Keratinocyte (primary cell): ENCODE results near the gene IRF9. TPM values are rescaled to one million over a fixed set of nuclear protein-coding genes. Genes with fewer than 3 reads are reported as not detected.
A peak's percentile ranks its signal among the peaks of the same experiment; 100 is the strongest.

Experiments used
- DNase-seq: peaks from one replicate; pipeline ENCODE4 v3.0.0-alpha.2; 2011; ENCODE audit warnings: low read depth, missing footprints, low spot score
- FAIRE-seq: peaks from 2 replicates; lab custom pipeline; 2011; peaks lifted over from hg19 to GRCh38; lab: Jason Lieb, UNC
- H2AFZ ChIP-seq: 2 replicates; pipeline ENCODE4 v1.6.0; 2012; ENCODE audit warnings: low read length, control low read depth, inconsistent platforms; ENCODE audit not compliant: control insufficient read depth
- H3K27ac ChIP-seq: 2 replicates; pipeline ENCODE4 v1.5.1; 2011; ENCODE audit warnings: low read length; ENCODE audit not compliant: control insufficient read depth, insufficient read depth
- H3K27me3 ChIP-seq: 3 replicates; pipeline ENCODE4 v1.6.0; 2011; ENCODE audit warnings: low read length; ENCODE audit not compliant: control insufficient read depth, insufficient read depth; ENCODE audit errors: extremely low read depth
- H3K36me3 ChIP-seq, 2 experiments: 2 replicates in 1 of 2; 3 replicates in 1 of 2; pipeline ENCODE4 v1.5.1; 2011; ENCODE audit warnings: low read length in 2 of 2, mild to moderate bottlenecking in 1 of 2; ENCODE audit not compliant: control insufficient read depth in 2 of 2, insufficient read depth in 2 of 2; ENCODE audit errors: extremely low read depth in 1 of 2
- H3K4me1 ChIP-seq: 3 replicates; pipeline ENCODE4 v1.5.1; 2011; ENCODE audit warnings: low read length; ENCODE audit not compliant: control insufficient read depth, insufficient read depth; ENCODE audit errors: extremely low read depth
- H3K4me2 ChIP-seq: 3 replicates; pipeline ENCODE4 v1.6.0; 2011; ENCODE audit warnings: low read depth, low read length; ENCODE audit not compliant: control insufficient read depth, insufficient read depth; ENCODE audit errors: extremely low read depth
- H3K4me3 ChIP-seq, 3 experiments: fragments of 200-600 bp in 1 of 3; sonication (generic) in 1 of 3; 2 replicates in 2 of 3; 3 replicates in 1 of 3; pipeline ENCODE4 v1.5.1; 2011 to 2016; ENCODE audit warnings: low read length in 3 of 3, mild to moderate bottlenecking in 3 of 3, control low read depth in 2 of 3, inconsistent platforms in 1 of 3, low read depth in 1 of 3, mixed read lengths in 1 of 3, mixed run types in 1 of 3, moderate library complexity in 1 of 3; ENCODE audit not compliant: control insufficient read depth in 2 of 3, insufficient read depth in 2 of 3; ENCODE audit errors: extremely low read depth in 1 of 3
- H3K79me2 ChIP-seq: 2 replicates; pipeline ENCODE4 v1.6.0; 2012; ENCODE audit warnings: low read length; ENCODE audit not compliant: control insufficient read depth, insufficient read depth
- H3K9ac ChIP-seq: 3 replicates; pipeline ENCODE4 v1.6.0; 2011; ENCODE audit warnings: low read length; ENCODE audit not compliant: control insufficient read depth, insufficient read depth; ENCODE audit errors: extremely low read depth
- H3K9me1 ChIP-seq: 3 replicates; pipeline ENCODE4 v1.6.0; 2011; ENCODE audit warnings: low read length; ENCODE audit not compliant: control insufficient read depth, insufficient read depth; ENCODE audit errors: extremely low read depth
- H3K9me3 ChIP-seq: 2 replicates; pipeline ENCODE4 v1.5.1; 2012; ENCODE audit warnings: low read depth, low read length; ENCODE audit not compliant: control insufficient read depth
- H4K20me1 ChIP-seq: 3 replicates; pipeline ENCODE4 v1.6.0; 2011; ENCODE audit warnings: low read length; ENCODE audit not compliant: control insufficient read depth, insufficient read depth; ENCODE audit errors: extremely low read depth
- EZH2 ChIP-seq: IDR thresholded peaks from one replicate; pipeline ENCODE4 v1.6.1; 2012; ENCODE audit warnings: inconsistent platforms, mild to moderate bottlenecking, low read length, moderate library complexity
- dilution Hi-C: fragments of 300-500 bp; cut with MboI; formaldehyde crosslinking; loops from one replicate; pipeline ENCODE4 v1.7.0; 2020; ENCODE audit warnings: low sequenced_read_pairs; ENCODE audit not compliant: extremely low pct_ligation_motif_present
- polyA plus RNA-seq, 5 experiments: library from polyadenylated mRNA; depleted of rRNA in 3 of 5; stranded (reverse) in 3 of 5; stranded (forward) in 1 of 5; unstranded in 1 of 5; fragments of >200 nt; gene quantifications; 1 replicate in 1 of 5; 2 replicates in 3 of 5; 3 replicates in 1 of 5; pipeline versions ENCODE4 v1.2.1 to v1.2.3, GENCODE V29; 2011 to 2012; ENCODE audit warnings: missing spikeins in 2 of 5, low read depth in 1 of 5, low replicate concordance in 1 of 5
- TF ChIP-seq, protein P1 (sequence below), 3 experiments: IDR thresholded peaks in 1 of 3; conservative IDR thresholded peaks in 1 of 3; optimal IDR thresholded peaks in 1 of 3; 2 replicates in 2 of 3; 3 replicates in 1 of 3; pipeline versions ENCODE3 to v1.5.1; 2011; ENCODE audit warnings: low read length in 3 of 3, mild to moderate bottlenecking in 3 of 3, moderate library complexity in 2 of 3, control low read depth in 1 of 3, inconsistent platforms in 1 of 3; ENCODE audit not compliant: insufficient read depth in 2 of 3; ENCODE audit errors: extremely low read depth in 1 of 3

The IRF9 gene
- polyA plus RNA-seq, 1 donor (not counting 4 experiments of a cell fraction or from before 2014, with no cell fraction given), result 117 TPM

DNA sequence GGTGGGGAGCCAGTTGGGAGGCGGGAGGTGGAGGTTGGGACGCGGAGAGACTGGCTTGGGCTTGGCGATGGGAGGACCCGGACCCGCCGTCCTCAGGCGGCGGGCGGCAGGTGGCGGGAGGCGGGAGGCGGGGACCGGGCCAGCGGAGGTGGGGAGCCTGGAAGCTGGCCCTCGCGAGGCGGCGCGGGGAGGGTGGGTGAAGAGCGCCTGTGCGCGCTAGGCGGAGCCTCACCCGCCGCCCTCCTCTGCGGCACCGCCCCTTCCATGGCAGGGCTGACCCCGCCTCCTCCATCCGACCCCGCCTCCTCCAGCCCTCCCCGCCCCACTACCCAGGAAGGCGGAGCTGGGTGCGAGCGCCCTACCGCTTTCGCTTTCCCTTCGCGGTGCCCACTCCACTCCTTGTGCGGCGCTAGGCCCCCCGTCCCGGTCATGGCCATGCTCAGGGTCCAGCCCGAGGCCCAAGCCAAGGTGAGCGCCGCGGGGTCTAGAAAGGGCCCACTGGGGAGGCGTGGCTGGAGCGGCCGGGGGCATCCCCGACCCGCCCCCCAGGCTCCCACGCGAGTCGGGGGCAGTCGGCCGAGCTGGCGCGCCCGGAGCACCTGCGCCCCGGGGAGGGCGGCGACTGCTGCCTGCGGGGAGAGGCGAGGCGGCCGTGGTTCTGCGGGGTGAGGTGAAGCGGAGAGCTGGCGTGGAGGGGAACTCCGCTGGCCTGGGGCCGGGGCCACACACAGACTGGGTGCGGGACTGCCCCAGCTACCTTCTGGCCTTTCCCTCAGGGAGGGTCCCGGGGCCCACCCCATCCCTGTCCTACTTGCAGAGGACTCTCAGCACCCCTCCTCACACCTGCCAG lies 25.0 kb upstream of the IRF9 start, which contains the start of gene PSME1:
Gene PSME1 (plus strand): TSS at position 361 of the 850 bp plus-strand sequence. CDS start 69 bp downstream, at position 430.
- peak within 1 kb of the TSS; percentile 69 for H3K27ac ChIP-seq
- peak within 1 kb of the TSS; percentile 73 for H2AFZ ChIP-seq
- no peaks in the 10 kb centered on the region for H3K27me3 ChIP-seq
- H3K9me3 ChIP-seq, result no peaks in the 10 kb centered on the region
- H3K9me1 ChIP-seq, result peaks cover 2% of the 10 kb centered on the region
- peak; percentile 32 for FAIRE-seq
- H3K79me2 ChIP-seq, result peaks cover 31% of the 10 kb centered on the region
- H4K20me1 ChIP-seq, result no peaks in the 10 kb centered on the region
- H3K4me2 ChIP-seq, result peak within 1 kb of the TSS; percentile 94
- no peak for DNase-seq
- H3K9ac ChIP-seq, result peak within 1 kb of the TSS; percentile 88
- TF ChIP-seq, protein P1, sequence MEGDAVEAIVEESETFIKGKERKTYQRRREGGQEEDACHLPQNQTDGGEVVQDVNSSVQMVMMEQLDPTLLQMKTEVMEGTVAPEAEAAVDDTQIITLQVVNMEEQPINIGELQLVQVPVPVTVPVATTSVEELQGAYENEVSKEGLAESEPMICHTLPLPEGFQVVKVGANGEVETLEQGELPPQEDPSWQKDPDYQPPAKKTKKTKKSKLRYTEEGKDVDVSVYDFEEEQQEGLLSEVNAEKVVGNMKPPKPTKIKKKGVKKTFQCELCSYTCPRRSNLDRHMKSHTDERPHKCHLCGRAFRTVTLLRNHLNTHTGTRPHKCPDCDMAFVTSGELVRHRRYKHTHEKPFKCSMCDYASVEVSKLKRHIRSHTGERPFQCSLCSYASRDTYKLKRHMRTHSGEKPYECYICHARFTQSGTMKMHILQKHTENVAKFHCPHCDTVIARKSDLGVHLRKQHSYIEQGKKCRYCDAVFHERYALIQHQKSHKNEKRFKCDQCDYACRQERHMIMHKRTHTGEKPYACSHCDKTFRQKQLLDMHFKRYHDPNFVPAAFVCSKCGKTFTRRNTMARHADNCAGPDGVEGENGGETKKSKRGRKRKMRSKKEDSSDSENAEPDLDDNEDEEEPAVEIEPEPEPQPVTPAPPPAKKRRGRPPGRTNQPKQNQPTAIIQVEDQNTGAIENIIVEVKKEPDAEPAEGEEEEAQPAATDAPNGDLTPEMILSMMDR (optimal IDR thresholded peaks at IDR 0.05 in 1 of 3, IDR thresholded peaks at IDR 0.05 in 1 of 3, conservative IDR thresholded peaks at IDR 0.05 in 1 of 3; ENCODE audit: extremely low read depth in 1 of 3, insufficient read depth in 2 of 3, low read length in 3 of 3), result no peak
- TF ChIP-seq EZH2, result no peak
- dilution Hi-C loops, result no loop called here
- peaks cover 12 to 21% of the 10 kb centered on the region in 2 experiments for H3K36me3 ChIP-seq
- H3K4me3 ChIP-seq, result peak within 1 kb of the TSS; percentile 81 to 88 (median 85)
- H3K4me1 ChIP-seq, result peaks cover 28% of the 10 kb centered on the region

DNA sequence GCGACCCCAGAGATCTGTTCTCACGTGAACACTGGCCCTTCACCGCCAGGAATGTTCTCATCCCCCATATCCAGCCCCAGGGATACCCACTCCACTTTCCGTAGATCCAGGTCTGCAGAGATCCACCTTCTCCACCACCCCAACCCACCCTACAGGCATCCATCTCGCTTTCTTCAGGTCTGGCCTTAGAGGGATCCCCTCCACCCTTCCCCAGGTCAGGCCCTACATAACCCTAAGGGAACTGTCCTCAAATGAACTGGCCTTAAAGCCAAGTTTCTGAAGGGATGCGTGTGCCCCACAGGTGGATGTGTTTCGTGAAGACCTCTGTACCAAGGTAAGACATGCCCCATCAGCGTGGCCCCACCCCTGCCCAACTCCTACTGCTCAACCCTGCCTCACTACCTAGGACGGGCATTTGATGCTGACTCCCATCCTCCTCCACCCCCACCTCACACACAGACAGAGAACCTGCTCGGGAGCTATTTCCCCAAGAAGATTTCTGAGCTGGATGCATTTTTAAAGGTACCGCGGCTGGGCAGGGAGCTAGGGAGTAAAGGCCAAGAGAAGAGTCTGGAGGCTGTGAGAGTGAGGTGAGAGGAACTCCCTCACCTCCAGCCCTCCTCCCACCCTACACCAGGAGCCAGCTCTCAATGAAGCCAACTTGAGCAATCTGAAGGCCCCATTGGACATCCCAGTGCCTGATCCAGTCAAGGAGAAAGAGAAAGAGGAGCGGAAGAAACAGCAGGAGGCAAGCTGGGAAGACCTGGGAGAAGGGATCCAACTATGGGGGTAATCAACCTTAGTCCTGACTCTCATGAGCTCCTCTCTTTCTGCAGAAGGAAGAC lies 24.2 kb upstream of the IRF9 start:
- Histone ChIP-seq H4K20me1 (no peaks in the 10 kb centered on the region), H3K4me1 (peaks cover 31% of the 10 kb centered on the region), H3K27ac (peak overlapping the region; percentile 69), H3K9ac (peak overlapping the region; percentile 88), H2AFZ (peak overlapping the region; percentile 73), H3K79me2 (peaks cover 32% of the 10 kb centered on the region), H3K9me1 (peaks cover 2% of the 10 kb centered on the region), H3K4me3 (peak overlapping the region; percentile 81 to 88 (median 85)), H3K4me2 (peak overlapping the region; percentile 94), H3K9me3 (no peaks in the 10 kb centered on the region), H3K36me3 (peaks cover 12 to 21% of the 10 kb centered on the region in 2 experiments), H3K27me3 (no peaks in the 10 kb centered on the region)
- TF ChIP-seq, protein P1 (optimal IDR thresholded peaks at IDR 0.05 in 1 of 3, IDR thresholded peaks at IDR 0.05 in 1 of 3, conservative IDR thresholded peaks at IDR 0.05 in 1 of 3; ENCODE audit: extremely low read depth in 1 of 3, insufficient read depth in 2 of 3, low read length in 3 of 3), result no peak
- TF ChIP-seq EZH2, result no peak
- no peak for FAIRE-seq
- dilution Hi-C loops, result no loop called here
- no peak for DNase-seq
